SH-SY5Y (cell line): ENCODE data around the gene COX5B.

Source experiments
- GATA2 ChIP-seq: IDR thresholded peaks from 2 replicates; pipeline ENCODE4 v1.6.1; 2011; ENCODE audit warnings: mild to moderate bottlenecking, low read depth, low read length
- GATA3 ChIP-seq: IDR thresholded peaks from 2 replicates; pipeline ENCODE4 v1.6.1; 2011; ENCODE audit warnings: low read depth, mild to moderate bottlenecking, low read length, moderate library complexity

Gene COX5B, protein sequence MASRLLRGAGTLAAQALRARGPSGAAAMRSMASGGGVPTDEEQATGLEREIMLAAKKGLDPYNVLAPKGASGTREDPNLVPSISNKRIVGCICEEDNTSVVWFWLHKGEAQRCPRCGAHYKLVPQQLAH

DNA sequence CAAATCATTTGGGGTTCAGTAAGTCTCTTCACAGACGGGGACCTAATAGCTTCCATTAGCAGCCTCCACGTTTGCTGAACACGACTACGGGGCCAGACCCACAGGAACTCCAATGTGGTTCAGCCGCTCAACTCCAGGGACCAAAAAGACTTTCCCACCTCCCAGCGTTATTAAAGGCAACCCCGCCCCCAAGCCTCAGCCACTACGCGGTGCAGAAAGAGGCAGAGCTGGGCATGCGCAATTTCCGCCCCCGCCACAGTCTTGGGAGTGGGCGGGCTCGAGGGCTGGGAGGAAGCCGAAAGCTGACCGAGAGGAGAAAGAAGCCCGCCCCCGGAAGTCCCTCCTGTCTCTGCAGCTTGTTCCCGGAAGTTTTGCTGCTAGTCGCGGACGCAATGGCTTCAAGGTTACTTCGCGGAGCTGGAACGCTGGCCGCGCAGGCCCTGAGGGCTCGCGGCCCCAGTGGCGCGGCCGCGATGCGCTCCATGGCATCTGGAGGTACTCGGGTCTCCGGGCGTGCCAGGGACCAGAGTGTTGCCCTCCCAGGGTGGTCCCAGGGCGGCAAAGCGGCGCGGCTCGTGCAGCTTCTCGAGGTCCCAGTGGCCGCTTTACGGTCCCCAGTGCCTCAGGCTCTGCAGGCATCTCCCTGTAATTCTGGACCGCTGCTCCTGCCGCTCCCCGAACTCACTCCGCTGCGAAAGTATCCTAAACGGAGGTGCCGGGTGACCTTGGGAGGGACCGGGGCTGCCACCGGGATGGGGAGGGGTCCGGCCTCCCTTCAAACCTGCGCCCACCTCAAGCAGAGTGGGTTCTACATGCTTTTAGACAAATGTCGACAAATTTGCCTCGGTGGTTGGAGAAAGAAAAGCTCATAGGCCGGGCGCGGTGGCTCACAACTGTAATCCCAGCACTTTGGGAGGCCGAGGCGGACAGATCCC lies at the start of gene COX5B:
Gene COX5B (plus strand): TSS at position 368 of the 935 bp plus-strand sequence. CDS start 25 bp downstream, at position 393.
- TF ChIP-seq GATA3 (no peak), GATA2 (no peak)

- TF ChIP-seq GATA3: no peak
- no peak for TF ChIP-seq GATA2
These were observed 28.0 kb upstream of the COX5B start for GRCh38 chr2:97617911-97618310.

- TF ChIP-seq GATA2 (no peak), GATA3 (no peak)
These were observed 1.7 kb upstream of the COX5B start for GRCh38 chr2:97644023-97644717.

DNA sequence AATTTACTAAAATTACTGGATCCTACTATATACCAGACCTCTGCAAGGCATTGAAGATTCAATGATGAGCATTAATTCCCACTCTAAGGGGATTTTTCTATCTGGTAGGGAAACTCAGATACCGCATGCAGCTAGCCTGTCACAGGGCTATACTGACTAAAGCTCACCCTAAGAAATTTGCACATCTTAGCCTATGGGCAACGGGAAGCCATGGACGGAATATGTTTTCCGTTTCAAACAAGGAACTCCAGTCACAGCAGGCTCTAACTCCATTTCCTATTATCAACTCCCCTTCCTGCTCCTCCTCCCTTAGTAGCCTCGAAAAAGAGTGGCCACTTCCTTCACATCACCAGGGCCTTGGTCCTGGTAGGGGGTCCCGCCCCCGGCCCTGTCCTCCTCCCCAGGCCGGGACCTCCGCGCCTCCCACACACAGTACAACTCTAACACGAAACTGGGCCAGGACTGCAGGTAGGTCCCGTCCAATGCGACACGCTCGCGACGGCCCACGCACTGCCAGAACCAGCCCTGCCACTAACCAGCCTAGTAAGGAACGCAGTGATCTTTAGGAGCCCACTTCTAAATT lies 659 bp upstream of the COX5B start:
- TF ChIP-seq GATA3: no peak
- no peak for TF ChIP-seq GATA2

DNA sequence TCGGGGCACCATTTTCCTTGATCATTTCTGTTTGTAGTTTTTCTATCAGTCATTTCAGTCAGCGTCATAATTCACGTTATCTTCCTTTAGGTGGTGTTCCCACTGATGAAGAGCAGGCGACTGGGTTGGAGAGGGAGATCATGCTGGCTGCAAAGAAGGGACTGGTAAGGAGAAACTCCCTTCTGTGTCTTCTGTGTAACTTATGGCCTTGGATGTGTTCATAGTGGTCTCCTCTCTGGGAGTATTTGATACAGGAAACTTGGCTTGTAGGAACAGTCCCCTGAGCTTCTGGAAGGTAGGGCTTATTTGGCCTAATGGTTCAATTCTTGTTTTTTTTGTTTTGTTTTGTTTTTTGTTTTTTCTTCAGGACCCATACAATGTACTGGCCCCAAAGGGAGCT lies 1.1 kb downstream of the COX5B start:
- TF ChIP-seq GATA2 (no peak), GATA3 (no peak)

DNA sequence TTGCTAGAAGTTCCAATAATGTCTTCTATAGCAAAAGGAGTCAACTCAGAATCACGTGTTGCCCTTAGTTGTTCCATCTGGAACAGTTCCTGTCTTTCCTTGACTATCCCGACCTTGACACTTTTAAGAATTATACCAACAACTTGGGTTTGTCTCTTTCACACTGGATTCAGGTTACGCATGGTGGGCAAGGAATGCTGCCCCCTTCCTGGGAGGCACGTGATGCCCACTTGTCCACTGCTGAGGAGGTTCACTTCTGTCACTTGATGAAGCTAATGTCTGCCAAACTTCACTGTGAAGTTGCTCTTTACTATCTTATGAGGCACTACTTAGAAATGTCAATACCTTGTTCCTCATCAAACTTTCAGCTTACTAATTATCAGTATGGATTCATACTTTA lies 5.3 kb downstream of the COX5B start:
- TF ChIP-seq GATA2: no peak
- no peak for TF ChIP-seq GATA3

GRCh38 chr2:97653473-97653872 lies 7.6 kb downstream of the COX5B start:
- TF ChIP-seq GATA3 (no peak), GATA2 (no peak)

GRCh38 chr2:97653874-97654273 lies 8.0 kb downstream of the COX5B start:
- TF ChIP-seq GATA2 (no peak), GATA3 (no peak)

GRCh38 chr2:97654309-97654708 lies 8.4 kb downstream of the COX5B start:
- TF ChIP-seq GATA2 (no peak), GATA3 (no peak)

- no peak for TF ChIP-seq GATA2
These were observed 8.9 kb downstream of the COX5B start for GRCh38 chr2:97654791-97655190.

DNA sequence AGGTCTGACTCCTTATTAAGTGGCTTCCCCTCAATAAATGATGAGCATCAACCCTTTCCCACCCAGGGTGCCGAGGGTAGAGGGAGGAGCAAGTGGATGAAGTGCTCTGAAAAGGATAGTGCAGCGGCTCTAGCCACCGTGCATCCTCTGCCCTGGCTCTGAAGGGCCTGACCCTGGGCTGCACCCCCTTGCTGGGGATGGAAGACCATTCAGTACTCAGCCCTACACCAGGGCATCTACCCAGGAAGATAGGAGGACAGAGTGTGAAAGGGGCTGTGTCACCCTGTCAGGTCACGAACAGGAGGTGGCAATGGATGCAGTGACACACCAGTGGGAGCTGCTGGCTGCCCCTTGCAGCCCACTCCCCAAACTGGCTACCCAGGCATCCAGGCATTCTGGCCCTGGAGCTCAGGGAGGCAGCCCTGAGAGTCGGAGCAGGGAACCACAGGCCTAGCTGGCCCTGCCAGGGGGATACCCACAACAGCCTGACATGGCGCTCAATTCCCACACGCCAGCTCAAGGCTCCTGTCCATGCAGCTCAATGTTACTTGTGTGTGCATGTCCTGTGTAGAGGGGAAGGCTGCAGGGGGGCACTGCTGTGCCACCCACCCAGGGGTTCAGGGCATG lies 10.4 kb downstream of the COX5B start:
- TF ChIP-seq GATA3 (no peak), GATA2 (no peak)

DNA sequence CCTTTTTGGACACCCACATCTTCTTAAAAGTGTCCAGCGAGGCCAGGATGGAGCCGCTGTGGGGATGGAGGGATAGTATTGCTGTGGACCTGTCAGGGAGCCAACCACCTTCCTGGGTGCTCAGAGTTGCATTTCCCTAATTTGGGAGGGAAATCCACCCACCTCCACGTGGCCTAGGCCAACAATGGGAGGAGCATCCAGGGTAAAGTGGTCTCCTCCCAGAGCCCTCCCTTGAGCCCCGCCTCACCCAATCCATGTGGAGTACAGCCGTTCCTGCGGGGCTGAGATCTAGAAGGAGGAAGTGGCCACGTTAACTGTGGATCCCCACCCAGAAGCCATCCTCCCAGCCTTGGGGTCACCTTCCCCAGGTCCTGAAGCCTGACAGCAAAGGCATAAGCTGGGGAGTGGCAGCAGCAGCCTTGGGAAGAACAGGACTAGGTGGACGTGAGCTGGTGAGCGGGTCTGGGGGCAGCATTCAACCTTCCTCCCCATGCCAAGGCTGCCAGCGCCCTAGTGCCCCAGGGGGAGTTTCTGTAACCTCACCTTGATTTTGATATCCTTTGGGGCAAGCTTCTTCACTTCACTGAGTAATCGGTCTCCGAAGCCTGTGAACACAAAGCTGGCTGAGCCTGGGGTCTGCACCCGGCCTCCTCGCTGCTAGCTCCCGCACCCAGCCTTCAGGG lies 11.2 kb downstream of the COX5B start:
- TF ChIP-seq GATA2 (no peak), GATA3 (no peak)

GRCh38 chr2:97657986-97658690 lies 12.3 kb downstream of the COX5B start:
- no peak for TF ChIP-seq GATA3
- no peak for TF ChIP-seq GATA2
